ENCODE results near the gene GRAMD4.

- TF ChIP-seq CTCF (conservative IDR thresholded peaks at IDR 0.05; ENCODE audit: low read depth, low read length) (no peak), EZH2 (IDR thresholded peaks at IDR 0.05; ENCODE audit: borderline replicate concordance, low read depth, low read length, poor library complexity, severe bottlenecking) (no peak)
Measured at GRCh38 chr22:46578824-46579561, 41.2 kb upstream of the GRAMD4 start.
